Mesothelial cell of epicardium (in vitro differentiated cells): Measurements from ENCODE around the gene MIA3. TPM values are rescaled to one million over a fixed set of nuclear protein-coding genes. Genes with fewer than 3 reads are reported as not detected.

Experiments
- DNase-seq, 2 experiments: peaks; one replicate each; pipeline ENCODE4 v3.0.0; 2021; ENCODE audit warnings: low spot score in 2 of 2; ENCODE audit not compliant: unreplicated experiment in 2 of 2
- H3K27ac Mint-ChIP-seq: 2 replicates; pipeline ENCODE4 v1.8.0; 2021; ENCODE audit warnings: mixed read lengths
- H3K27me3 Mint-ChIP-seq: 2 replicates; pipeline ENCODE4 v1.8.0; 2021; ENCODE audit warnings: low read depth, mixed read lengths
- H3K36me3 Mint-ChIP-seq: 2 replicates; pipeline ENCODE4 v1.8.0; 2021; ENCODE audit warnings: mixed read lengths
- H3K4me1 Mint-ChIP-seq: 2 replicates; pipeline ENCODE4 v1.8.0; 2021; ENCODE audit warnings: mixed read lengths
- H3K4me3 Mint-ChIP-seq: 2 replicates; pipeline ENCODE4 v1.8.0; 2021; ENCODE audit warnings: mild to moderate bottlenecking, moderate library complexity, mixed read lengths
- H3K9me3 Mint-ChIP-seq: 2 replicates; pipeline ENCODE4 v1.8.0; 2021; ENCODE audit warnings: mixed read lengths
- total RNA-seq: library from RNA; stranded (reverse); gene quantifications from 3 replicates; pipeline ENCODE4 v1.2.1, GENCODE V29; 2021
- TF ChIP-seq, protein P1 (sequence below): fragments of 200-600 bp; sonication (generic); IDR thresholded peaks from one replicate; pipeline ENCODE4 v1.5.0; 2021; ENCODE audit warnings: antibody characterized with exemption; ENCODE audit not compliant: unreplicated experiment

Gene MIA3
- total RNA-seq, 1 donor from 2014 or later = 72.9 TPM

DNA sequence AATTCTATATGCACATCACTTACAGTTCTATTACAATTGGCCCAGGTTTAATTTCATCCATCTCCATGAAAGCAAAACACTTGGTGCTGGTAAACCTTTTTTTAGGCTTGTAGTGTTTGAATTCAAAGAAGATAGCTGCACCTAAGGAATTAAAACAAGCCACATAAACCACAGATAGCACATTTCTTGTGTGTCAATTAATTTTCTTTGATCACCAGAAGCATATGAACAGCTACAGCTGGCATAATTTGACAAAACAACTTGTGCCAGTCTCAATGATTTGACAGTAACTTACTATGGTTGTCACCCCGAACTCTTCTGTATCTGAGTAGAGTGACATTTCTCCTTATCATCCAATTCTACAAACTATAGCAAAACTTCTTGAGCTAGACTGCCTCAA, 52.2 kb downstream of the MIA3 start:
- no peak for DNase-seq
- TF ChIP-seq, protein P1, sequence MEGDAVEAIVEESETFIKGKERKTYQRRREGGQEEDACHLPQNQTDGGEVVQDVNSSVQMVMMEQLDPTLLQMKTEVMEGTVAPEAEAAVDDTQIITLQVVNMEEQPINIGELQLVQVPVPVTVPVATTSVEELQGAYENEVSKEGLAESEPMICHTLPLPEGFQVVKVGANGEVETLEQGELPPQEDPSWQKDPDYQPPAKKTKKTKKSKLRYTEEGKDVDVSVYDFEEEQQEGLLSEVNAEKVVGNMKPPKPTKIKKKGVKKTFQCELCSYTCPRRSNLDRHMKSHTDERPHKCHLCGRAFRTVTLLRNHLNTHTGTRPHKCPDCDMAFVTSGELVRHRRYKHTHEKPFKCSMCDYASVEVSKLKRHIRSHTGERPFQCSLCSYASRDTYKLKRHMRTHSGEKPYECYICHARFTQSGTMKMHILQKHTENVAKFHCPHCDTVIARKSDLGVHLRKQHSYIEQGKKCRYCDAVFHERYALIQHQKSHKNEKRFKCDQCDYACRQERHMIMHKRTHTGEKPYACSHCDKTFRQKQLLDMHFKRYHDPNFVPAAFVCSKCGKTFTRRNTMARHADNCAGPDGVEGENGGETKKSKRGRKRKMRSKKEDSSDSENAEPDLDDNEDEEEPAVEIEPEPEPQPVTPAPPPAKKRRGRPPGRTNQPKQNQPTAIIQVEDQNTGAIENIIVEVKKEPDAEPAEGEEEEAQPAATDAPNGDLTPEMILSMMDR = no peak
- Mint-ChIP-seq H3K36me3 (peaks cover 37% of the 10 kb centered on the region), H3K27me3 (no peaks in the 10 kb centered on the region), H3K4me1 (no peaks in the 10 kb centered on the region), H3K9me3 (no peaks in the 10 kb centered on the region), H3K4me3 (no peak overlapping the region), H3K27ac (no peak overlapping the region)

DNA sequence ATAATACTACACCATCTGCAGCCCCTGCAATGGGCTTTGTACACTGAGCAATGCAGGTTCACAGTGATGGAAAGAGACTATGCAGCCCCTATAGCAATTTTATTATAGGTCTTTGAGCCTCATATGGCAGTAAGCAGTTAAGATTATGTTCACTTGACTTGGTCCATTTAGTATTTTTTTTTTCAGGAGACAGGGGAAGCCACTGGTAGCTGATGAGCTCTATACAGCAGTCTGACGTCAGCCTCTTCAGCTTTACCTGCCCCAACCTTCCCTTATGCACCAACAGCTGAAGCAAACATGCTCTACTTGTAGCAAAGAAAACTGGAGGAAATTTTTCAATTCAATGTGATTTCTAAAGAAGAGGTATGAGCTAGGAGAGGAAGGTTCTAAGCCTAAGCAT, 62.2 kb downstream of the MIA3 start:
- Mint-ChIP-seq H3K36me3 (peaks cover 6% of the 10 kb centered on the region), H3K4me3 (no peak overlapping the region), H3K9me3 (no peaks in the 10 kb centered on the region), H3K27ac (no peak overlapping the region), H3K4me1 (no peaks in the 10 kb centered on the region), H3K27me3 (no peaks in the 10 kb centered on the region)
- TF ChIP-seq, protein P1 = no peak
- DNase-seq = no peak

DNA sequence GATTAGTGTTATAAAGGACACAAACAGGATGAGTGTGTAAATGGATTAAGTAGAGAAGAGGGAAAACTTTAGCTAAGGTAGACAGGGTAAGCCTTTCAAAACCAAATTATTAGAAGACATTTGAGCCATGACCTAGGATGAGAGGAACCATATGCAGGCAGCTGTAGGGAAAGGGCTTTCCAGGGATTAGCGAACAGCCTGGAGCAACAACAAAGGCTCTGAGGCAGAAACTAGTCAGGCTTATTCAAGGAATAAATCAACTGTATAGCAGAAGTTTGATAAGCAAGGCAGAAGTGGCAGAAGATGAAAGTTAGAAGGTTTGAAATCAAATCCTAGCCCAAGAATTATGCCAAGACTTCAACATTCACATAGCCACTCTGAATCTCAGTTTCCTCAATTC, 73.1 kb downstream of the MIA3 start:
- H3K4me3 Mint-ChIP-seq = no peak overlapping the region
- H3K27me3 Mint-ChIP-seq = no peaks in the 10 kb centered on the region
- no peaks in the 10 kb centered on the region for H3K9me3 Mint-ChIP-seq
- TF ChIP-seq, protein P1 = no peak
- peaks cover 10% of the 10 kb centered on the region for H3K36me3 Mint-ChIP-seq
- H3K27ac Mint-ChIP-seq = peak overlapping the region; percentile 1
- DNase-seq = no peak
- peaks cover 1% of the 10 kb centered on the region for H3K4me1 Mint-ChIP-seq

DNA sequence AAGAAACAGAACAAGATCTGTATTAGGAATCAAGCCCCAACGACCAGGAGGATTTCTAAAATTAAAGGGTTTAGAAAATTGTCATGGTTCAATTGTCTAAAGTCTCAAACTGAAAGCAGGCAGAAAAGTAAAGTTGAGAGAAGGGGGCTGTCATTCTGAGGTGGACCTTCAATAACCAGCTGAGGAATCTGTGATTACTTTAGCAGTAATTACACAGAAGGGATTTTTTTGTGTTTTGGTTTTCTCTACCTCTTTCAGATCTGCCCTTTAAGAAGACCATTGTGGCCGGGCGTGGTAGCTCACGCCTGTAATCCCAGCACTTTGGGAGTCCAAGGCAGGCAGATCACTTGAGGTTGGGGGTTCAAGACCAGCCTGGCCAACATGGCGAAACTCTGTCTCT, 77.0 kb downstream of the MIA3 start:
- DNase-seq = no peak
- no peak overlapping the region for H3K4me3 Mint-ChIP-seq
- TF ChIP-seq, protein P1 = no peak
- no peaks in the 10 kb centered on the region for H3K9me3 Mint-ChIP-seq
- H3K4me1 Mint-ChIP-seq = peaks cover 1% of the 10 kb centered on the region
- H3K27me3 Mint-ChIP-seq = no peaks in the 10 kb centered on the region
- no peak overlapping the region for H3K27ac Mint-ChIP-seq
- H3K36me3 Mint-ChIP-seq = peaks cover 7% of the 10 kb centered on the region

DNA sequence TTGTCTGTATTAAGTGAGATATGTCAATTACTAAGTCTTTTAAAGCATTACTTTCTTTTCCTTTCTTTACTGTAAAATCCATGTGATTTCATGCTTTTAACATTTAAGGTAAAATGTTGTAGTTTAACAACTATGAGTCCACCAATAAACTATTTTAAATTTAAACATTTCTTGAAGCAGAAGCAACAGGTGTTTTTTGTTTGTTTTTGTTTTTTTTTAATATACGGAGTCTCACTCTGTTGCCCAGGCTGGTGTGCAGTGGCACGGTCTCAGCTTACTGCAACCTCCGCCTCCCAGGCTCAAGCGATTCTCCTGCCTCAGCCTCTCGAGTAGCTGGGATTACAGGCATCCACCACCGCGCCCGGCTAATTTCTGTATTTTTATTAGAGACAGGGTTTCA, 78.8 kb downstream of the MIA3 start:
- DNase-seq = no peak
- H3K27me3 Mint-ChIP-seq = no peaks in the 10 kb centered on the region
- TF ChIP-seq, protein P1 = no peak
- H3K9me3 Mint-ChIP-seq = no peaks in the 10 kb centered on the region
- no peak overlapping the region for H3K4me3 Mint-ChIP-seq
- no peak overlapping the region for H3K27ac Mint-ChIP-seq
- no peaks in the 10 kb centered on the region for H3K4me1 Mint-ChIP-seq
- H3K36me3 Mint-ChIP-seq = peaks cover 15% of the 10 kb centered on the region

DNA sequence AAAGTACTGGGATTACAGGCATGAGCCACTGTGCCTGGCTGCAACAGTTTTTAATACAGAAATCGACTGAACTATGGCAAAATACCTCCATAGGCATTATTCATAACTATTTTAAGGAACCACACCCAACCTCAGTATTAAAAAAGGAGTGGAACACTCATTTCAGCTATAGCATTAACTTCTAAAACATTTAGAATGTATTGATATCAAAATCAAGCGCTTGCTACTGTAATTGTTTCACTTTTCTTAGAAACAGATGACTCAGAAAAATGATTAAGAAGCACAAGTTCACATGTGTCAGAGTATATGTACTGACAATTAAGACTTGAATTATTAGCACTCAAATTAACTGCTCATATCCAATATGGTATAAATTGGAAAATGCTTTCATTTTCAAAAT, 79.3 kb downstream of the MIA3 start:
- Mint-ChIP-seq H3K27me3 (no peaks in the 10 kb centered on the region), H3K27ac (no peak overlapping the region), H3K36me3 (peaks cover 17% of the 10 kb centered on the region), H3K4me1 (no peaks in the 10 kb centered on the region), H3K9me3 (no peaks in the 10 kb centered on the region), H3K4me3 (no peak overlapping the region)
- DNase-seq = no peak
- TF ChIP-seq, protein P1 = no peak
